SK-MEL-5 (cell line): ENCODE results near the gene LARGE1. TPM values are rescaled to one million over a fixed set of nuclear protein-coding genes. Genes with fewer than 3 reads are reported as not detected.

ENCODE experiments used
- DNase-seq: peaks from one replicate; pipeline ENCODE4 v3.0.0-alpha.2; 2016; ENCODE audit warnings: low read depth, low spot score
- in situ Hi-C: cut with HindIII; loops from 2 replicates; pipeline ENCODE4 v1.10.0; 2016; ENCODE audit warnings: low sequenced_read_pairs, high pct_unique_total_duplicates, low pct_unique_long_range_greater_than_20kb
- total RNA-seq: library from RNA; depleted of rRNA; stranded (reverse); fragments of >200 nt; shearing (Covaris generic); gene quantifications from 2 replicates; pipeline ENCODE4 v1.2.3, GENCODE V29; 2014

LARGE1 gene
- total RNA-seq, 1 experiment from 2014 or later: 22.0 TPM

- no peak for DNase-seq
- in situ Hi-C loops: no loop called here
These were observed 280.6 kb downstream of the LARGE1 start for GRCh38 chr22:33639588-33640254.

- in situ Hi-C loops: no loop called here
- no peak for DNase-seq
These were observed 284.5 kb downstream of the LARGE1 start for GRCh38 chr22:33635766-33636165.

- DNase-seq: no peak
- in situ Hi-C loops: no loop called here
These were observed 288.5 kb downstream of the LARGE1 start for GRCh38 chr22:33631777-33632176.

- no peak for DNase-seq
- in situ Hi-C loops: no loop called here
These were observed 294.3 kb downstream of the LARGE1 start for GRCh38 chr22:33625959-33626358.

- DNase-seq: no peak
- in situ Hi-C loops: no loop called here
These were observed 300.2 kb downstream of the LARGE1 start for GRCh38 chr22:33620085-33620484.

GRCh38 chr22:33606504-33606903 is 313.8 kb downstream of the LARGE1 start:
- in situ Hi-C loops: no loop called here
- no peak for DNase-seq

GRCh38 chr22:33605666-33606065 is 314.6 kb downstream of the LARGE1 start:
- in situ Hi-C loops: no loop called here
- no peak for DNase-seq

- DNase-seq: no peak
- in situ Hi-C loops: no loop called here
These were observed 315.1 kb downstream of the LARGE1 start for GRCh38 chr22:33605221-33605620.

GRCh38 chr22:33601062-33601461 is 319.2 kb downstream of the LARGE1 start:
- in situ Hi-C loops: no loop called here

GRCh38 chr22:33600595-33600994 is 319.7 kb downstream of the LARGE1 start:
- in situ Hi-C loops: no loop called here
- no peak for DNase-seq

More at GRCh38 chr22:33601062-33601461, 319.2 kb downstream of the LARGE1 start:
- no peak for DNase-seq

GRCh38 chr22:33600113-33600512 is 320.2 kb downstream of the LARGE1 start:
- no peak for DNase-seq
- in situ Hi-C loops: no loop called here

GRCh38 chr22:33599596-33599995 is 320.7 kb downstream of the LARGE1 start:
- no peak for DNase-seq
- in situ Hi-C loops: loop anchor here (25.0 kb wide), 1 partner anchor 262 kb away; no protein-coding TSS in a partner anchor

GRCh38 chr22:33598821-33599220 is 321.5 kb downstream of the LARGE1 start:
- in situ Hi-C loops: loop anchor here (25.0 kb wide), 1 partner anchor 262 kb away; no protein-coding TSS in a partner anchor
- DNase-seq: no peak

- in situ Hi-C loops: loop anchor here (25.0 kb wide), 1 partner anchor 260 kb away; no protein-coding TSS in a partner anchor
These were observed 322.8 kb downstream of the LARGE1 start for GRCh38 chr22:33597274-33597985.

GRCh38 chr22:33593818-33594217 is 326.5 kb downstream of the LARGE1 start:
- no peak for DNase-seq
- in situ Hi-C loops: loop anchor here (25.0 kb wide), 1 partner anchor 257 kb away; no protein-coding TSS in a partner anchor

More at GRCh38 chr22:33597274-33597985, 322.8 kb downstream of the LARGE1 start:
- no peak for DNase-seq

GRCh38 chr22:33591946-33592345 is 328.3 kb downstream of the LARGE1 start:
- in situ Hi-C loops: loop anchor here (25.0 kb wide), 1 partner anchor 255 kb away; no protein-coding TSS in a partner anchor
- DNase-seq: no peak

GRCh38 chr22:33589297-33589696 is 331.0 kb downstream of the LARGE1 start:
- DNase-seq: no peak
- in situ Hi-C loops: loop anchor here (25.0 kb wide), 1 partner anchor 252 kb away; no protein-coding TSS in a partner anchor

- DNase-seq: no peak
- in situ Hi-C loops: loop anchor here (25.0 kb wide), 1 partner anchor 252 kb away; no protein-coding TSS in a partner anchor
These were observed 331.4 kb downstream of the LARGE1 start for GRCh38 chr22:33588860-33589259.
